Gastrocnemius medialis (tissue), 4 donors: Measurements from ENCODE around the gene PAK1.

Experiments used
- POLR2A ChIP-seq, 2 donors: fragments of 450-650 bp; IDR thresholded peaks; one replicate each; pipeline ENCODE4 v1.6.1; 2017; ENCODE audit warnings: antibody characterized with exemption in 2 of 2, mild to moderate bottlenecking in 2 of 2, moderate library complexity in 2 of 2
- TF ChIP-seq, protein P1 (sequence below), 5 experiments: fragments of 450-650 bp in 3 of 5; fragments of 200-600 bp in 2 of 5; sonication (generic) in 2 of 5; IDR thresholded peaks in 4 of 5; conservative IDR thresholded peaks in 1 of 5; 1 replicate in 4 of 5; 2 replicates in 1 of 5; pipeline ENCODE4 v1.5.1; 2016 to 2019; ENCODE audit warnings: antibody characterized with exemption in 5 of 5, mild to moderate bottlenecking in 3 of 5, moderate library complexity in 3 of 5

GRCh38 chr11:77276271-77276670 lies 197.6 kb downstream of the PAK1 start:
- TF ChIP-seq, protein P1, sequence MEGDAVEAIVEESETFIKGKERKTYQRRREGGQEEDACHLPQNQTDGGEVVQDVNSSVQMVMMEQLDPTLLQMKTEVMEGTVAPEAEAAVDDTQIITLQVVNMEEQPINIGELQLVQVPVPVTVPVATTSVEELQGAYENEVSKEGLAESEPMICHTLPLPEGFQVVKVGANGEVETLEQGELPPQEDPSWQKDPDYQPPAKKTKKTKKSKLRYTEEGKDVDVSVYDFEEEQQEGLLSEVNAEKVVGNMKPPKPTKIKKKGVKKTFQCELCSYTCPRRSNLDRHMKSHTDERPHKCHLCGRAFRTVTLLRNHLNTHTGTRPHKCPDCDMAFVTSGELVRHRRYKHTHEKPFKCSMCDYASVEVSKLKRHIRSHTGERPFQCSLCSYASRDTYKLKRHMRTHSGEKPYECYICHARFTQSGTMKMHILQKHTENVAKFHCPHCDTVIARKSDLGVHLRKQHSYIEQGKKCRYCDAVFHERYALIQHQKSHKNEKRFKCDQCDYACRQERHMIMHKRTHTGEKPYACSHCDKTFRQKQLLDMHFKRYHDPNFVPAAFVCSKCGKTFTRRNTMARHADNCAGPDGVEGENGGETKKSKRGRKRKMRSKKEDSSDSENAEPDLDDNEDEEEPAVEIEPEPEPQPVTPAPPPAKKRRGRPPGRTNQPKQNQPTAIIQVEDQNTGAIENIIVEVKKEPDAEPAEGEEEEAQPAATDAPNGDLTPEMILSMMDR (IDR thresholded peaks at IDR 0.05 in 4 of 5, conservative IDR thresholded peaks at IDR 0.05 in 1 of 5): no peak
- no peak for TF ChIP-seq POLR2A (IDR thresholded peaks at IDR 0.05)
